HG03439 (cell line): ENCODE measurements around the gene NRXN2.
"Not testable (repeated sequence)": the region's sequence is repeated elsewhere in the genome, so short reads cannot be mapped to it uniquely, and the experiment has no call there.

Experiments used
- ATAC-seq: cut with Tn5 transposase; IDR thresholded peaks from one replicate; pipeline ENCODE4 v1.9.1; 2021; ENCODE audit warnings: mild to moderate bottlenecking, moderate library complexity; ENCODE audit not compliant: unreplicated experiment

Gene NRXN2

DNA sequence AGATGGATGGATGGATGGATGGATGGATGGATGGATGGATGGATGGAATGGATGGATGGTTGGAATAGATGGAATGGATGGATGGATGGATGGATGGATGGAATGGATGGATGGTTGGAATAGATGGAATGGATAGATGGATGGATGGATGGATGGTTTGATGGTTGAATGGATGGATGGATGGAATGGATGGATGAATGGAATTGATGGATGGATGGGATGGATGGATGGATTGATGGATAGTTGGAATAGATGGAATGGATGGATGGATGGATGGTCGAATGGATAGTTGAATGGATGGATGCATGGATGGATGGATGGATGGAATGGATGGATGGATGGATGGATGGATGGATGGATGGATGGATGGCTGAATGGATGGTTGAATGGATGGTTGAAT lies 127.1 kb downstream of the NRXN2 start:
- not testable (repeated sequence) for ATAC-seq

DNA sequence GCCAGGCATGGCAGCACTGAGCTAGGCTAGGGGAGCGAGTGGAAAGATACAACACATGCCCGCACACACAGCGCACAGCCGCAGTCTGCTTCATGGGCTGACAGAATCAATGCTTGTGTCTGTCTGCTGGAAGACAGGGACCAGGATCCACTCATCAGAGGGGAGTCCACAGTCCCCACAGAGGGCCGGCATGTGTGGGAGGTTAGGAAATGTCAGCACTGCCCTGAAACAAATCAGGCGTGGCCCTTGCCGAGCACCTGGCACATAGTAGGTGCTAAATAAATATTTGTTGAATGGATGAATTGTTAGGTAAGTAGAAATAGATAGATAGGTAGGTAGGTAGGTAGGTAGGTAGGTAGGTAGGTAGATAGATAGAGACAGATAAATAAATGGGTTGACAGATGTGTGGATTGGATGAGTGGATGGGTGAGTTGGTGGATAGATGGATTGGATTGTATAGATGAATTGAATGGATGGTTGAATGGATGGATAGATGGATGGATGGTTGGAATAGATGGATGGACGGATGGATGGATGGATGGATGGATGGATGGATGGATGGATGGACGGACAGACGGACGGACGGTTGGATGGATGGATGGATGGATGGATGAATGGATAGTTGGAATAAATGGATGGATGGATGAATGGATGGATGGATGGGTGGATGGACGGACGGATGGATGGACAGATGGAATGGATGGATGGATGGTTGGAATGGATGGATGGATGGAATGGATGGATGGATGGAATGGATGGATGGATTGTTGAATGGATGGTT lies 128.6 kb downstream of the NRXN2 start:
- no peak for ATAC-seq

DNA sequence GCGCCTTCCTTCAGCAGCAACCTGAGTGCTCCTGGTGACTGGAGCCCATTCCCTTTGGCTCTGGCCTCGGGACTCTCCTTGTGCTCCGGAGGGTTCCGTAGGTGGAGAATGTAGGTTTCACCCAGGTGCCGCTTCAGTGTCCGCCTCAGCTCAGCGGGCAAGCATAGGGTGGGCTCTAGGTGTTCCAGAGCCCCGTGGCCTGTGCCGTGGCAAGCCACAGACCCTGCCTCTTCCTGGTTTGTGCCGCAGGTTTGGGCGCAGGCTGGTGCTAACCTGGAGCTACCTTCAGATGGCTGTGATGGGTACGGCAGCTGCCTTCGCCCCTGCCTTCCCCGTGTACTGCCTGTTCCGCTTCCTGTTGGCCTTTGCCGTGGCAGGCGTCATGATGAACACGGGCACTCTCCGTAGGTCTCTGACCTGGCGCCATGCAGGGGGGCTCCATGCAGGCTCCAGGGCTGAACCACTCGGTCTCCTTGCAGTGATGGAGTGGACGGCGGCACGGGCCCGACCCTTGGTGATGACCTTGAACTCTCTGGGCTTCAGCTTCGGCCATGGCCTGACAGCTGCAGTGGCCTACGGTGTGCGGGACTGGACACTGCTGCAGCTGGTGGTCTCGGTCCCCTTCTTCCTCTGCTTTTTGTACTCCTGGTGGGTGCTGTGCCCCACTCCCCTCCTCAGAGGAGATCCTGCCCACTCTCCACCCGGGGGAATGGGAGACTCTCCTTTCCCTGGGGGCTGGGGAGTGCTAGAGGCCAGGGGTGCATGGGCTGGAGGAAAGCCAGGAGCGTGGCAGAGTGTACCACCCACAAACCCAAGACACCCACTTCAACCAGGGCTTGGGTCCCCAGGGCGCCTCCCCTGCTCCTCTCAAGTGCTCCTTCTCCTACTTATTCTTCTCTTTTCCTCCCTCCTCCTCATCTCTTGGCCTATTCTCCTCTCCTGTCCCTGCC lies 129.6 kb downstream of the NRXN2 start:
- no peak for ATAC-seq

DNA sequence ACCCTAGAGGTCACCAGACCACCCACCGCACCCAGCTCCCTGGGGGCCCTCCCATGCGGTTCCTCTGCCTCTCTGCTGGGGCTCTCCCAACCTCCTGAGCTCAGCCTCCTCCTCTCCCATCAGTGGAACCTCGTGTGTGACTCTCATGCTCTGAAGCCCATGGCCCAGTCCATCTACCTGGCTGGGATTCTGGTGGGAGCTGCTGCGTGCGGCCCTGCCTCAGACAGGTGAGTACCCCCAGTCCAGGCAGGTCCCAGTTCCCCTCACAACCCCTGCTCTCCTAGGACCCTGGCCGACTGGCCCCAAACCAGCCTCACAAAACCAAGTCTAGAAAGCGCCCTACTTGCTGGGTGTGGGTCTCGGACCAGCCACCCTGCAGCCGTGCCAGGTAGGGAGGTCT lies 130.3 kb downstream of the NRXN2 start:
- ATAC-seq: no peak

DNA sequence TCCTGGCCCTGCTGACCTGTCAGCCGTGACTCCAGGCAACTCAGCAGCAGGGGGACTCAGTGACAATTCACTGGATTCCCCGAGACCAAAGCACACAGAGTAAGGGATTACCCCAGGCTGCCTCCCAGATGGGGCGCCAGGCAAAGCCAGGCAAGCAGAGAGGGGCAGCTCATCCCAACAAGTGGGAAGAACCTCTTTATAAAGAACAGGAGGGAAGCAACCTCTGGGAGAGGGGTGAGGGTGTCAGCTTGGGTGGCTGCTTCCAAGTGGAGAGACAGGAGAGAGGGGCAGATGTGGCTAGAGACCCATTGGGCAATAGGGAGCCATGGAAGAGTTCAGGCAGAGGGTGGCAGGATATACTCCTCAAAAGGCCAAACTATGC lies 130.8 kb downstream of the NRXN2 start:
- ATAC-seq: no peak

DNA sequence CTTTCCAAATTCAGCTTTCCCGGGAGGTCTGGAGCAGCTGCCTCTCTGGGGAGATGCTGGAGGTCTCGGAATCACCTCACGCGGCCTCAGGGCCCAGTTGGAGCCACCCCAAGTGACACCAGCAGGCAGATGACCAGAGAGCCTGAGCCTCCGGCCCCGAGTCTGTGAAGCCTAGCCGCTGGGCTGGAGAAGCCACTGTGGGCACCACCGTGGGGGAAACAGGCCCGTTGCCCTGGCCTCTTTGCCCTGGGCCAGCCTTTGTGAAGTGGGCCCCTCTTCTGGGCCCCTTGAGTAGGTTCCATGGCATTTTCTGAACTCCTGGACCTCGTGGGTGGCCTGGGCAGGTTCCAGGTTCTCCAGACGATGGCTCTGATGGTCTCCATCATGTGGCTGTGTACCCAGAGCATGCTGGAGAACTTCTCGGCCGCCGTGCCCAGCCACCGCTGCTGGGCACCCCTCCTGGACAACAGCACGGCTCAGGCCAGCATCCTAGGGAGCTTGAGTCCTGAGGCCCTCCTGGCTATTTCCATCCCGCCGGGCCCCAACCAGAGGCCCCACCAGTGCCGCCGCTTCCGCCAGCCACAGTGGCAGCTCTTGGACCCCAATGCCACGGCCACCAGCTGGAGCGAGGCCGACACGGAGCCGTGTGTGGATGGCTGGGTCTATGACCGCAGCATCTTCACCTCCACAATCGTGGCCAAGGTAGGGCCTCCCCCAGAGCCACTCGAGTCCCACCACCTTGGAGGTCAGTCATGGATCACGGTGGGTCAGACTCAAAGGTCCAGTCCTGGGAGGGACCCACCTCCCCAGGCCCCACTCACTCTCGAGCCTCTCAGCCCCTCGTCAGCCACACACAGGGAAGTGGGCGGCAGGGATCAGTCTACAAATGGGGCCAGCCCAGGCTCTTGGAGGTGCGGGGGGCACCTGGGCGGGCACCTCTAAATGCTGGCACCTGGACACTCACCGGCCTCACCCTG lies 131.5 kb downstream of the NRXN2 start:
- no peak for ATAC-seq

DNA sequence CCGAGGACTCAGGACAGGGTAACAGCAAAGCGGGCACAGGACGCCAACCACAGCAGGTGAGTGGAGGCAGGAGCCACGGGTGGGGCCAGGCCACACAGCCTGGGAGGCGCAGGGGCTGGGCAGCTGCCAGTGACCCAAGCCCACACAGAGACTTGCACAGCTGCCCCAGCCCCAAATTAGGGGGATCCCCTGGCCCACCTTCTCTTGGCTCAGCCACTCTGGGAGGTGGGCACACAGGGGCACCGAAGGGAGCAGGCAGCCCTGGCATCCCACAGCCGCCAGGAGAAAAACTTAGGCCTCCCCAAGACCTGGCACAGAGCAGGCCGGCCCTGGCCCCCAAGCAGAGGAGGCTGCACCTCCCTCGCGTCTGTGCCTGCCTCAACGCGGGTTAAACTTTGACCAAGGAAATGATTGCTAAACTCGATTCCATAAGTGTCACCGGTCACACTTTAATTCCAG lies 132.2 kb downstream of the NRXN2 start, which contains the start of gene SLC22A12:
SLC22A12 (plus strand) TSS at position 458 of the 459 bp plus-strand sequence. CDS start 337 bp downstream, outside the sequence.
- ATAC-seq: no peak

DNA sequence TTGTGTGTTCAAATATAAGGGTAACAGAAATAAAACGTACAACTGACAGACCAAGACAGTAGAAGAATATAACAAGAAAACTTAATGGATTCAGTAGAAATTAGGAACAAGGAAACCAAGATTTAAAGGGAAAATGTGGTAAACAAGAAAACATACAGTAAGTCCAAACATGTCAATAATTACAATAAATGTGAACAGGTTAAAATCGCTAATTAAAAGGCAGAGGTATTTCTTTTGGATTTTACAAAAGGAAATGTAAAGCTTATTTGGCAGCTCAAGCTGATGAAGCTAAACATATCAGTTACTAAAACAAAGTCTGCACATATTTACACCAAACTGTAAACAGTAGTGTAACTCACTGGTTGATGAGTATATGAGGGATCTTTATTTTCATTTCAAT lies 134.3 kb downstream of the NRXN2 start:
- no peak for ATAC-seq

DNA sequence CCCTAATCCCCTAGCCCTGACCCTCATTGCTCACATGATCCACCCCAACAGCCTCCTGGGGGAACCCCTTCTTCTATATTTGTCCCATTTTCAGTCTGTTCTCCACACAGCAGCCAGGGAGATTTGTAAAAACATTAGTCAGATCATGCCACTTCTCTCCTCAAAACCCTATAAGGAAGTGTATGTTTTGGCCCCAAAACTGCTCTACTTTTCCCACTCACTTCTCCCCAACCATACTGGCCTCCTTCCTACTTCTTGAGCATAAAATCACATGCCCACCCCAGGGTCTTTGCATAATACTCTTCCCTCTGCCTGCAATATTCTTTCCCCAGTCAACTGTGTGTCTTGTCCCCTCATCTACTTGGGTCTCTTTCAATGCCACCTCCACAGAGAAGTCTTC lies 136.6 kb downstream of the NRXN2 start:
- ATAC-seq: no peak

DNA sequence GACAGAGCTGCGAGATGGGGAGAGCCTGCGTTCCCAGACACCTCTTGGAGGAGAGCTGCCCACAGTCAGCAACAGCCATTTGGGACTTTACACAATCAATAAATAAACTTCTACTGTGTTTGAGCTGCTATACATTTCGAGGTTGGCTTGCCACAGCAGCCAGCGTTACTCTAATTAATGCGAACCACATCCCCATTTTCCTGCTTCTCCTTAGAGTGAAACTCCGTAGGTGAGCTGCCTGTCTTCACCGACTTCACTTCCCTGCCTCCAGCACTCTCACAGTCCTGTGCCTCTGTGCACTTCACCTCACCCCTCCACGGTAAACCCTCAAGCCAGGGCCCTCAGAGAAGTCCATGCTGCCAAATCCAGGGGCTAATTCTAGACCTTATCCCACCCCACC lies 137.8 kb downstream of the NRXN2 start:
- ATAC-seq: no peak

DNA sequence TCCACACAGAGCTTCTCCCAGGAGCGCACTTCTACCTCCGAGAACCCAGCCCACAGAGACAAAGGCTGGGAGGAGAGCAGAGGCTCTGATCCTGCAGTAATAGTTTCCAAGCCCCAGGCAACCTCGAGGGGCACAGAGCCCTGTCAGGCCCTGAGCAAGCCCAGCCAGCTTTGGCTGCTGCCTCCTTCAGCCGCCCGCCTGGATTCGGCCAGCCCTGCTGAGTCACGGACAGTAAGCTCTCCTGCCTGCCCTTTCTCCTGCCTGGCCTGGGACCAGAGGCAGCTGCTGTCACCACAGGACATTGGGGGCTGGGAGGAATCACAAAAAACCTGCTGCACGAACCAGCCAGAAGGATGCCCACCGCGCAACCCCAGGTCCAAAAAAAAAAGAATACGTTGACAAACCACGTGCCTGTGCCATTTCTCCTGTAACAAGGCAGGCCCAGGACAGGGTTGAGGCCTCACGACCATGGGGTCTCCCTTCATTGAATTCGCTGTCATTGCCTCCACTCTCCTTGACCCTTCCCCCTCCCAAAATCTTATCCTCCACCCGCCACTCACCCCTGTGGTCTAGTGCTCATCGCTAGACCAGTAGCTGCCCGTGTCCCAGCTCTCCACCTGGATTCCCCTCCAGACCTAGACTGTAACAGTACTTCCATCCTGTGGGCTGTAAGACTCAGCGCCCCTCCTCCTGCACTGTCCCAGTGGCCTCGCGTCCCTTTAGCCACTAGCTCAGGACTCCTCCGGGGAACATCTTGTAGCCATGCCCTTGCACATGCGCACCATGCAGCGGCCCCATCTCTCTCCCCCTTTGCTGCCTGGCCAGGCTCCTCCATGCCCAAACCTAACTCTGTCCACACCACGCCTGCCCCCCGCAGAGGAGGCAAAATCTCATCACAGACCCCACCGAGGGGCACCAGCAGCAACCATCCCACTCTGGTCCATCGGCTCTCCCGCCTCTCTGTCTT lies 139.4 kb downstream of the NRXN2 start:
- ATAC-seq: no peak

DNA sequence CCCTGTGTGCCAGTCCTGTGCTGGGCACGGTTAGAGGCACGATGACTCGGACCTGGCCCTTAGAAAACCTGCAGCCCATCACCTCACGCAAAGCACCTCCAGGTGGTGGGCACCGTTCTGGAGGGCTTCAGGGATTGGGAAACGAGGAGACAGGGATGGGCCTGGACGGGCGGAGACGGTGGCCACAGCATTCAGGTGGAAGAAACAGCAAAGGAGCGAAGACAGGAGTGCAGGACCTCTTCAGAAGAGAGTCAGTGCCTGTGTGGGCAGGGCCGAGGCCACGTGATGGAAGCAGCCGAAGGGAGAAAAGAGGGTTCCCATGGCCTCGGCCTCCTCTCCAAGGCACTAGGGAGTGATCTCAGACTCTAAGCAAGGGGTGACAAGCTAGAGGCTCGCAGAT lies 140.1 kb downstream of the NRXN2 start:
- no peak for ATAC-seq

DNA sequence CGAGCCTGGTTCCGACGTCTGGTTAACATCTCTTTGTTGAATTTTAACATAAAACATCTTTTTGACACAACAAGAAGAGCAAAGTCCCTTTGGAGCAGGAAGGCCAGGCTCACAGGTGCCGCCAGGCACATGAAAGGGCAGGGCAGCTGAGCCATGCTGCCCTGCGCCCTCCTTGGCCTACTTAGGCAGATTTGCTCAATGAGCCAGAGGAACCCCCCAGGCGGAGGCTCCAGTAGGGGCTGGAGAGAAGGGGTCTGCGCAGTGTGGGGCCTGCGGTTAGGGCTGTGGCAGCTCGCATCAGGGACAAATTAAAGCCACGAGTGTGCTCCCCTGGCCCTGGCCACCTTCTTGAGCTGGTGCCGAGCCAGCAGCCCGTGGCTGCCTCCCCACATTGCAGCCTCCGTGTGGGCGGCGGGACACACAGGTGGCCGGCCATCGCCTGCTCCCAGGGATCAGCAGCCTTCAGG lies 141.9 kb downstream of the NRXN2 start:
- ATAC-seq: no peak

DNA sequence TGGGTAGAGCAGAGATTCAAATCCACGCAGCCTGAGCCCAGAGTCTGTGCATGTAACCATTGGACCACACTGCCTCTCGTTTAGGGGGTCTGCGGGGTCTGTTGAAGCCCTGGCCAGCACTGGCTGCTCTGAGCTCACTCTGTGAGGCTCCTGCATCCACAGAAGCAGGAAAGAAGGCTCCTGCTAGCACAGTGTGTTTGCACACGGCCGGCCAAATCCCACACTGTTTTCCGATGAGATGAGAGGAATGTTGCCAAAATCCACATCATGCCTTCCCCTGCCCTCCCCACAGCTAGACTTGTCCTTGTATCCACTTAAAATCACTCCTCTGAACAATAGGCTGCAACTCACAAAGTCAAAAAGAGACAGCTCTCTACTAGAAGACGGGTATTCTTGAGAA lies 142.6 kb downstream of the NRXN2 start:
- no peak for ATAC-seq

DNA sequence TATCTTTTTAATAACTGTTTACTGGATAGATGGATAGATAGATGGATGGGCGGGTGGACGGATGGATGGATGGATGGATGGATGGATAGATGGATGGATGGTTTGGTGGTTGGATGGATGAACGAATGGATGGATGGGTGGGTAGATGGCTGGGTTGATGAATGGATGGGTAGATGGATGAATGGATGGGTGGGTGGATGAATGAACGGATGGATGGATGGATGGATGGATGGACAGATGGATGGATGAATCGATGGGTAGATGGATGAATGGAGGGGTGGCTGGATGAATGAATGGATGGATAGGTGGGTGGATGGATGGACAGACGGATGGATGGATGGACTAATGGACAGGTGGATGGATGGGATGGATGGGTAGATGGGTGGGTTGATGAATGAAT lies 145.8 kb downstream of the NRXN2 start:
- ATAC-seq: no peak

DNA sequence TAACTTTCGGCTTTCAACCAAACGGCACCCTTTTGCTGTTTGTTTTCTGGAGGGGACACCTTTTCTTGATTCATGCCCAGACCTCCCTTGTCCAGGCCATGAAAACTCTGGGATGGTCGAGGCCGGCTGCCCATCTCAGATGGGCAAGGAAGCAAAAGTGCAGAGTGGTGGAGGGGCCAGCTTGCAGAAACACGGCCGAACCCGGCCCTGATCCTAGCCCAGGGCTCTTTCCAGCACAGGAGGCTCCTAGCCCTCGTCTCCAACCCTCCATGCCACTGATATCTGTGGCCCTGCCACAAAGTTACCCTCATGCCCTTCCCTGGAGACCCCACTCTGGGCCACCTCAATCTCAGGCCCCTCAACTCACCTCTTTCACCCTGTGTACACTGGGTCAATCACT lies 150.9 kb downstream of the NRXN2 start:
- ATAC-seq: no peak

DNA sequence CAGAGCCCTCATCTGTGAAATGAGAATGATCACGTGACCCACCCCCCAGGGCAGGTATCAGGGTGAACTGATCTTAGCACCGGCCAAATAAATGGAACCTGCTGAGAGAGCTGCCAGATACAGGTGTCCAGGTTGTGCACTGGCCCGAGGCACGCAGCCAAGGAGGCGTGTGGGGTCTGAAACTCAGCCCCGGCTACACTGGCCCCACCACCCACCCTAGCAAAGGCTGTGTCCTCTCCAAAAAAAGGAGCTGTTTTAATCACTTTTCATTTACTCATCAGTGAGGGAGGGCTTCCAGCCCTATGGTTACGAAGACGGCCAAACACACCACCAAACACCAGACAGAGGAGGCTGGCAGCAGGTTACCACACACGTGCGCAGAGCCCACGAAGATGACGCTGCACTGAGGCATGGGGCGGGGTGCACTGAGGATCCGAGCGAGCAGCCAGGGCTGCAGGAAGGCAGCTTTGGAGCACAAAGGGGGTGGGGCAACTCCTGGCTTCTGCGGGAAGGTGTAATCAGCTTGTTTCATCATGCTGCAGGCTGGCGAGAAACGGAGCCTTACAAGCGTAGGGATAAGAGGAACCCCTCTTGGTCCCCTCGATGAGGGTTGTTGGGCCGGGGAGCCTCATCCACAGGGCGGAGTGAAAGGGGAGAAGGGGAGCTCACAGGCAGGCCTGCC lies 151.4 kb downstream of the NRXN2 start:
- no peak for ATAC-seq

DNA sequence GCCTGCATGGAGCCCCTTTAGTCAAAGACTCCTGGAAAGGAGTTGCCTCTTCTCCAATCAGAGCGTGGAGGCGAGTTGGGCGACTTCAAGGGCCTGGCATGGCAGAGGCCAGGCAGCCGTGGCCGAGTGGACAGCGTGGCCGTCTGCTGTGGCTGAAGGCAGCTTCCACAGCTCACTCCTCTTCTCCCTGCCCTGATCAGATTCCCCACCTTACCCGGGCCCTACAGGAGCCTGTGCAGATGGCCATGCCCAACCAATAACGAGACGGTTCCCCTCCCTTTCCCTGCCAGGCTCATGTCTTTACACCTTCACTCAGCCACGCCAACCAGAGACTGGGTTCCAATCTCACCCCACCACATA lies 152.0 kb downstream of the NRXN2 start:
- no peak for ATAC-seq

DNA sequence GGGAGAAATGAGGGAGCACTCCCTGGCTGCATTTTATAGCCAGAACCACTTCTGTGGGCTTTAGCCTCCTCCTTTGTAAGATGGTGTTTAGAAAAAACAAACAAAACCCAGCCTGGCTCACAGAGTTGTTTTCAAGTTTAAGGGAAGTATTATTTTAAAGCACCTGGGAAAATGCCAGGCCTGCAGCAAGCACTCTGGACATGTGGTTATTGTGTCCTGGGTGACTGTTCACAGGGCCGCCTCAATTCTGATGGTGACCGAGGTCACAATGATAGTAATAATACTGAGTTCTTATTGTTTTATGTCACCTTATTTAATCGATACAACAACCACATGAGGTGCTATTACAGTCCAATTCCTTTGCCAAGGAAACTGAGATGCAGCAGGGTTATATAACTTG lies 152.7 kb downstream of the NRXN2 start:
- no peak for ATAC-seq
